OCI-LY7 (cell line): ENCODE results near the gene SPAG16.

Experiments
- EZH2phosphoT487 ChIP-seq: fragments of 200-600 bp; sonication (generic); IDR thresholded peaks from 2 replicates; pipeline ENCODE4 v1.6.1; 2018; ENCODE audit warnings: low read depth, borderline replicate concordance, mild to moderate bottlenecking, mixed run types, antibody characterized with exemption, low read length, moderate library complexity, mixed read lengths
- TF ChIP-seq, protein P1 (sequence below): fragments of 200-600 bp; sonication (generic); conservative IDR thresholded peaks from 2 replicates; pipeline ENCODE4 v1.5.1; 2014; ENCODE audit warnings: mild to moderate bottlenecking, antibody characterized with exemption, low read length, moderate library complexity, mixed read lengths

DNA sequence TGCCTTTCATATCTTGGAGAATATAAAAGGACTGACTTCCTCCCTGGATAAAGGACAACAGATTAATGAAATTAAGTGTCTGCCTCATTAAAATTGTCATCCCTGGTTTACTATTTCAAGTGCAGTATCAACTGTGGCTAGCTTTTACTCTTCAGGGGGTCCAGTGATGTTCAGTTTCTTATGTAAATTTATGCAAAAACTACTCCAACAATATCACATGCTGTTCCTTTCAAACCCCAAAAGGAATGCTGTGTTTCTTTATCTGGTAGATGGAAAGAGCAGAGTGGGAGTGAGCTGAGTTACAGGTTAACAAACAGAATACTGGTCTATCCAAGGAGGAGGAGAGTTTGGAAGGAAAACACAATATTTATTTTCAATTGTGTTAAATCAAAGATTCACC, 842.9 kb downstream of the SPAG16 start:
- TF ChIP-seq, protein P1, sequence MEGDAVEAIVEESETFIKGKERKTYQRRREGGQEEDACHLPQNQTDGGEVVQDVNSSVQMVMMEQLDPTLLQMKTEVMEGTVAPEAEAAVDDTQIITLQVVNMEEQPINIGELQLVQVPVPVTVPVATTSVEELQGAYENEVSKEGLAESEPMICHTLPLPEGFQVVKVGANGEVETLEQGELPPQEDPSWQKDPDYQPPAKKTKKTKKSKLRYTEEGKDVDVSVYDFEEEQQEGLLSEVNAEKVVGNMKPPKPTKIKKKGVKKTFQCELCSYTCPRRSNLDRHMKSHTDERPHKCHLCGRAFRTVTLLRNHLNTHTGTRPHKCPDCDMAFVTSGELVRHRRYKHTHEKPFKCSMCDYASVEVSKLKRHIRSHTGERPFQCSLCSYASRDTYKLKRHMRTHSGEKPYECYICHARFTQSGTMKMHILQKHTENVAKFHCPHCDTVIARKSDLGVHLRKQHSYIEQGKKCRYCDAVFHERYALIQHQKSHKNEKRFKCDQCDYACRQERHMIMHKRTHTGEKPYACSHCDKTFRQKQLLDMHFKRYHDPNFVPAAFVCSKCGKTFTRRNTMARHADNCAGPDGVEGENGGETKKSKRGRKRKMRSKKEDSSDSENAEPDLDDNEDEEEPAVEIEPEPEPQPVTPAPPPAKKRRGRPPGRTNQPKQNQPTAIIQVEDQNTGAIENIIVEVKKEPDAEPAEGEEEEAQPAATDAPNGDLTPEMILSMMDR: no peak
- no peak for TF ChIP-seq EZH2phosphoT487
